ENCODE data around the gene CCDC87. TPM values are rescaled to one million over a fixed set of nuclear protein-coding genes. Genes with fewer than 3 reads are reported as not detected.

The CCDC87 gene
- total and polyA plus RNA-seq, 2 experiments from 2014 or later, result 0.53 TPM; not detected in 1

GRCh38 chr11:66563832-66564231, 29.0 kb downstream of the CCDC87 start:
- H3K36me3 ChIP-seq (replicated peaks; ENCODE audit: insufficient read depth, low read depth), result no peaks in the 10 kb centered on the region
- H3K4me2 ChIP-seq, result no peak overlapping the region
- H3K79me2 ChIP-seq, result no peaks in the 10 kb centered on the region
- no peak for DNase-seq (ENCODE audit: low spot score)
- H3K4me3 ChIP-seq, result no peak overlapping the region
- no peaks in the 10 kb centered on the region for H3K9me3 ChIP-seq (ENCODE audit: low read depth)
- no peaks in the 10 kb centered on the region for H3K9me2 ChIP-seq (replicated peaks; ENCODE audit: insufficient read depth)
- no peak overlapping the region for H3K27ac ChIP-seq
- H3K27me3 ChIP-seq, result no peaks in the 10 kb centered on the region
- no peaks in the 10 kb centered on the region for H3K4me1 ChIP-seq (ENCODE audit: insufficient read depth)
- H2AFZ ChIP-seq, result no peak overlapping the region
- no peak for TF ChIP-seq EZH2 (IDR thresholded peaks at IDR 0.05; ENCODE audit: borderline replicate concordance)
- no peak for TF ChIP-seq CTCF (IDR thresholded peaks at IDR 0.05; ENCODE audit: poor library complexity)
- TF ChIP-seq EZH2phosphoT487 (IDR thresholded peaks at IDR 0.05; ENCODE audit: low read depth, severe bottlenecking, unreplicated experiment), result no peak
- no peaks in the 10 kb centered on the region for H4K20me1 ChIP-seq (ENCODE audit: insufficient read depth, poor library complexity, severe bottlenecking)
- 92% methylated on average over 8 of the region's 10 CpGs for WGBS (ENCODE audit: low lambda C conversion rate, missing lambda C conversion rate)

- no peak overlapping the region for H3K4me3 ChIP-seq
- H3K9me2 ChIP-seq (replicated peaks; ENCODE audit: insufficient read depth), result no peaks in the 10 kb centered on the region
- H3K9me3 ChIP-seq (ENCODE audit: low read depth), result no peaks in the 10 kb centered on the region
- no peak for TF ChIP-seq EZH2 (IDR thresholded peaks at IDR 0.05; ENCODE audit: borderline replicate concordance)
- TF ChIP-seq CTCF (IDR thresholded peaks at IDR 0.05; ENCODE audit: poor library complexity), result no peak
- TF ChIP-seq EZH2phosphoT487 (IDR thresholded peaks at IDR 0.05; ENCODE audit: low read depth, severe bottlenecking, unreplicated experiment), result no peak
- no peak overlapping the region for H3K4me2 ChIP-seq
- no peaks in the 10 kb centered on the region for H3K36me3 ChIP-seq (replicated peaks; ENCODE audit: insufficient read depth, low read depth)
- no peaks in the 10 kb centered on the region for H3K79me2 ChIP-seq
- DNase-seq (ENCODE audit: low spot score), result no peak
- no peak overlapping the region for H3K27ac ChIP-seq
- H2AFZ ChIP-seq, result no peak overlapping the region
- H3K27me3 ChIP-seq, result no peaks in the 10 kb centered on the region
- no peaks in the 10 kb centered on the region for H4K20me1 ChIP-seq (ENCODE audit: insufficient read depth, poor library complexity, severe bottlenecking)
- WGBS (ENCODE audit: low lambda C conversion rate, missing lambda C conversion rate), result 90% methylated on average over 20 of the region's 20 CpGs
- no peaks in the 10 kb centered on the region for H3K4me1 ChIP-seq (ENCODE audit: insufficient read depth)
These were observed 29.8 kb downstream of the CCDC87 start for GRCh38 chr11:66562907-66563583.

GRCh38 chr11:66562275-66562674, 30.6 kb downstream of the CCDC87 start:
- no peaks in the 10 kb centered on the region for H3K9me2 ChIP-seq (replicated peaks; ENCODE audit: insufficient read depth)
- H3K4me3 ChIP-seq, result no peak overlapping the region
- no peak overlapping the region for H3K27ac ChIP-seq
- H4K20me1 ChIP-seq (ENCODE audit: insufficient read depth, poor library complexity, severe bottlenecking), result no peaks in the 10 kb centered on the region
- no peaks in the 10 kb centered on the region for H3K79me2 ChIP-seq
- H3K4me2 ChIP-seq, result no peak overlapping the region
- TF ChIP-seq EZH2 (IDR thresholded peaks at IDR 0.05; ENCODE audit: borderline replicate concordance), result no peak
- H3K9me3 ChIP-seq (ENCODE audit: low read depth), result no peaks in the 10 kb centered on the region
- WGBS (ENCODE audit: low lambda C conversion rate, missing lambda C conversion rate), result 92% methylated on average over 2 of the region's 2 CpGs
- DNase-seq (ENCODE audit: low spot score), result no peak
- no peaks in the 10 kb centered on the region for H3K27me3 ChIP-seq
- H2AFZ ChIP-seq, result no peak overlapping the region
- no peaks in the 10 kb centered on the region for H3K36me3 ChIP-seq (replicated peaks; ENCODE audit: insufficient read depth, low read depth)
- no peaks in the 10 kb centered on the region for H3K4me1 ChIP-seq (ENCODE audit: insufficient read depth)

- Histone ChIP-seq H3K9me3 (ENCODE audit: low read depth) (no peaks in the 10 kb centered on the region), H3K4me2 (no peak overlapping the region), H3K4me1 (ENCODE audit: insufficient read depth) (no peaks in the 10 kb centered on the region), H3K36me3 (replicated peaks; ENCODE audit: insufficient read depth, low read depth) (no peaks in the 10 kb centered on the region), H2AFZ (no peak overlapping the region), H3K27ac (no peak overlapping the region), H3K27me3 (no peaks in the 10 kb centered on the region), H3K79me2 (no peaks in the 10 kb centered on the region), H4K20me1 (ENCODE audit: insufficient read depth, poor library complexity, severe bottlenecking) (no peaks in the 10 kb centered on the region), H3K9me2 (replicated peaks; ENCODE audit: insufficient read depth) (no peaks in the 10 kb centered on the region), H3K4me3 (no peak overlapping the region)
- DNase-seq (ENCODE audit: low spot score), result no peak
- 97% methylated on average over 9 of the region's 9 CpGs for WGBS (ENCODE audit: low lambda C conversion rate, missing lambda C conversion rate)
- TF ChIP-seq CTCF (IDR thresholded peaks at IDR 0.05; ENCODE audit: poor library complexity) (no peak), EZH2 (IDR thresholded peaks at IDR 0.05; ENCODE audit: borderline replicate concordance) (no peak), EZH2phosphoT487 (IDR thresholded peaks at IDR 0.05; ENCODE audit: low read depth, severe bottlenecking, unreplicated experiment) (no peak)
These were observed 31.0 kb downstream of the CCDC87 start for GRCh38 chr11:66561975-66562248.

Data from hepatocyte (in vitro differentiated cells).